CD4-positive, alpha-beta T cell treated with Interleukin-1 beta for 1 hour (primary cell): ENCODE results near the gene SLC48A1.

Experiments
- DNase-seq, 2 donors: peaks; one replicate each; pipeline ENCODE4 v3.0.0-alpha.2; 2020 to 2022

Gene SLC48A1

GRCh38 chr12:47744778-47745436, 28.1 kb upstream of the SLC48A1 start:
- DNase-seq: no peak

DNA sequence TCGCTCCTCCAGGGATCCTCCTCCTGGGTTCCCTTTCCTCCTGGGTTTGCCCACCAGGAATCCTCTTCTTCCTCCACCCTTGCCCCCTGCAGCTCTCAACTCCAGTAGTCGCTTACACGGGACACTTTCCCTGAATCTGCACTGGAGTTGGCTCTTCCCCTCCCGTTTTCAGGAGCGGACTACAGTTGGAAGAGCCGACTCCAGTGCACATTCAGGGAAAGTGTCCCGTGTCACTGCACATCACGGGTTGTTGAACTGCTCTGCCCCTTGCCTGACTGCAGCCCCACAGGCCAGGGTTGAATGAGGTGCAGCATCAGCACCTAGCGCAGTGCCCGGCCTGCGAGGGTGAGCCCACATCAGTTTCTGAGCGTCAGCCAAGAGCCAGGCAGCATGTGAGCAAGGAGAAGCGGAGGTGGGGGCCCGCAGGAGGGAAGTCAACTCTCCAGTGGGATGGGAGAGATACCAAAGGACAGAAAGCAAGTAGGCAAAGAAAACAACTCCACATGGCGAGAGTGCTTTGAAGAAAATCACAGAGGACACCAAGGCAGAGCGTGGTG, 27.5 kb upstream of the SLC48A1 start:
- no peak for DNase-seq

DNA sequence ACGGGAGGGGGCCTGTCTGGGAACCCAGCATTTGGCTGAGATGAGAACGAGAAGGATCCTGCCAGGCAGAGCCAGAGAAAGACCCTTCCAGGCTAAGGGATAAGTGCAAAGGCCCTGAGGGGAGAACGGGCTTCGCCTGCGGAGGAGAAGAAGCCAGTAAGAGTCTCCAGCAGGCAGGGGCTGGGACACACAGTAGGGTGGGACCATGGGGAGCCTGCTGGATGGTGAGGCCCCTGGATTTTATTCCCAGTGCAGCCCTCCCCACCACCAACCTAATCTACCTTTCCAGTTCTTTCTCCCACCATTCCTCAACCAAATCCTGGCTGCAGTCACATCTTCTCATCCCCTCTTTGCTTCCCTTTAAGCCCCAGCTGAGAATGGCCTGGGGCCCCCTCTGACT, 27.0 kb upstream of the SLC48A1 start:
- DNase-seq: no peak

DNA sequence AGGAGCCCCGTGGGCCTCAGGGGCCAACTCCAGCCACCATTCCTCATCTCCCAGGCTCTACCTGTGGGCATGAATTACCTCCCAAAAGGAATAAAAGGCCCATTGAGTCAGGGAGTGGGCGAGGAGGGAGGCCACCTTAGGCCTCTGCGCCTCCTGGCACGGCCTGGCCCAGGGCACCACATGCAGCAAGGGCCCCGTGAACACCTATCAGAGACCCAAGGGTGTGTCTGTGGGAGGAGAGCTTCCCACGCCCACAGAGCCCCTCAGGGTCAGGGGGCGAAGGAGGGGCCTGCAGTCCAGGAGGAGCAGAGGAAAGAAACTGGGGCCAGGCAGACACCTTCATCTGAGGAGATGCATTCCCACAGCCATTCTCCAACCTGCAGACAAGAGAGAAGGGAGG, 26.5 kb upstream of the SLC48A1 start:
- no peak for DNase-seq

DNA sequence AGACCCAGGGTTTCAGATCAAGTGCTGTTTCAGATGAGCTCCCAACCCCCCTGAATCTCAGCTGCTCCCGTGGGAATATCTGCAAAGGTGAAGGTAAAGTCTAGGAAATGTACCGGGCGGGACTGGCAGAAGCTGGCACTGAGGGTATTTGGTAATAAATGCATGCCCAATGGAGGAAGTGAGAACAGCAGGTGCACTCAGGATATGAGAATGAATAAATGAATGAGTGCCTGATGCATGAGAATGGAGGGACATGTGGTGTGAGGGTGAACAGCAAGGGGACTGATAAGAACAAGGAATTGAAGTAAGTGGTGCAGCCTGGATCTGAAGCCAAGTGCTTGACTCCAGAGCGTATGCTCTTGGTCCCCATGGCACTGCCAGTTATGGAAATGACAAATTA, 25.9 kb upstream of the SLC48A1 start:
- no peak for DNase-seq

GRCh38 chr12:47747596-47748506, 25.2 kb upstream of the SLC48A1 start:
- DNase-seq: no peak

DNA sequence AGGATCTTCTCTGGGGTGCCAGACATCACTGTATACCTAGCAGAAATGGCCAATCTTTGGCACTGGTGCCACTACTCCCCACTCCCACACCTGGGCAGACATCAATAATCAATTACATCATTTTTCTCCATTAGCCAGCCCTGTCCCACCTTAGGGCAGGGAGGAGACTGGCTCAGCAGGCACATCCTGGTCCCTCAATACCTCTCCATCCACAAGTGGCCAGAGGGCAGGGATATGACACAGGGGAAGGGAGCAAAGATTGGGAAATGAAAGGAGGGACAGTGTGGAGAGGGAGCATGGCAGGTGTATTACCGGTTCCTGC, 24.6 kb upstream of the SLC48A1 start:
- no peak for DNase-seq

DNA sequence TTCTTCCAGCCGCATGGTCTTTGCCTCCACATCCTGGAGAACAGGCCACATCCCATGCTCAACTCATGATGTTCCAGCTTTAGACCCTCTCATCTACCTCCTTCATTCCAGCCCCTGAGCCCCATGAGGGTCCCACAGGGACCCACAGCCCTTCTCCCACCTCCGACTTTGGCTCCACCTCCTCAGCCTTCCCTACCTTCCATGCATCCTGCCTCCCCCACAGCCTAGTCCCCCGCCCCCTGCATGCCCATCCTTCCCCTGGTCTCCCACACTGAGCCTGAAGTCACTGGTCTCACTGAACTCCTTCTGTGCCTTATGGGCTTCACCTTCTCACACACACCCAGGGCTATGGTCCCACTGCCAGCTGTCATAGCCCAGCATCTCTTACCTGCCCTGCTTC, 24.1 kb upstream of the SLC48A1 start:
- no peak for DNase-seq

- DNase-seq: peak in 1 of 2 donors; percentile 11
Measured at GRCh38 chr12:47750229-47750798, 22.7 kb upstream of the SLC48A1 start.

DNA sequence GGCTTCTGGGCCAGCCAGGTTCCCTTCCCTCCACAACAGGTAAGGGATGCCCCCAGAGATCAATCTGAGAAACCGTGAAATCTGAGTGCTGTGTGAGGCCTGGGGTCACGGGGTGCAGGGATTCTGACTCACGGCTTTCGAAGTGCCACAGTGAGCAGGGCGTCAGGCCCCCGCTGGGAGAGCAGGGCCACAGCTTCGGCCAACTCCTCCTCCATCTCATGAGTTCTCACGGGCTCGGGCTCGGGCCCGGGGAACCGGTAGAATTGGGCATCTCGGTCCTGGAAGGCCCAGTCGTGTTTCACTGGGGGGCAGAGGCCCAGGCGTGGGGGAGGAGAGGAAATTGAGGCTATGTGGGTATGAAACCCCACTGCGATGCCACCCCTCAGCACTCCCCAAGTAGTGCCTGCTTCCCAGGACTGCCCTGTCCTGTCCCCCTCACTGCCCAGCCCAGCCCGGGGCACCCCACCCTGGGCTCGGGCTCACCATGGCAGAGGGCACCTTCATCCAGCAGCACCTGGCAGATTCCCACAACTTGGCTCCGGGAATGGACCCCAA, 22.0 kb upstream of the SLC48A1 start:
- no peak for DNase-seq

DNA sequence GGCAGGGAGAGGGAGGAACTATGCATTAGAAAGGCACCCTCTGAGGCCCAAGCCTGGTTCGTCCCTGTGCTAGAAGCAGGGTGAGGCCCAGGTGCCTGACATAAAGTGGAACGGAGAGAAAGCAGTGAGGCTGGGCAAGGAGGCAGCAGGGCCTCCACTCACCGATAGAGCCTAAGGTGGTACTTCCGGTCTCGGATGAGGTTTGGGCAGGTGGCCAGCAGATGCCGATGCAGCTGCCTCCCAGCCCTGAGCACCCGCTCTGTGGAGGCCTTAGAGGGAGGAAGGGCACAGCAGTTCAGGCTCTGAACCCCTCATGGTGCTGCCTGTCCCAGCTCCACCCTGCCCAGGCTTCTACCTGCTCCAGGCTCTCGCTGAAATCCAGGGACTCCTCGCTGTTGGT, 21.5 kb upstream of the SLC48A1 start:
- no peak for DNase-seq

DNA sequence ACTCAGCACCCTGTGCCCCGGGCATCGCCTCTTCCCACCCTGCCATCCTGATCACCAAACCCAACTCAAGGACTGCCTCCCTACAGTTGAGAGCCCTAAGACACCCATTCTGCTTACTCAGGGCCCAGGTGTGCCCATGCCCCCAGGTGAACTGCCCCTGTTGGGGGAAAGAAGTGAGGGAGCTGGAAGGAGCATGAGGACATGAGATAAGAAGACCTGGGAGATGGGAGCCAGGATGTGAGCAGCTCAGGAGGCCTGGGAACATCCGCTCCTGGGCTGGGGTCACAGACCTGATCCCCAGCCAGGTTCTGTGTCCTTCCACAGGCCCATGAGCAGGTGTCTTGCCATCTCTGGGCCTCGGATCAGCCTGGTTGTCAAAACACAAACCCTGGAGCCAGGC, 20.9 kb upstream of the SLC48A1 start:
- no peak for DNase-seq

DNA sequence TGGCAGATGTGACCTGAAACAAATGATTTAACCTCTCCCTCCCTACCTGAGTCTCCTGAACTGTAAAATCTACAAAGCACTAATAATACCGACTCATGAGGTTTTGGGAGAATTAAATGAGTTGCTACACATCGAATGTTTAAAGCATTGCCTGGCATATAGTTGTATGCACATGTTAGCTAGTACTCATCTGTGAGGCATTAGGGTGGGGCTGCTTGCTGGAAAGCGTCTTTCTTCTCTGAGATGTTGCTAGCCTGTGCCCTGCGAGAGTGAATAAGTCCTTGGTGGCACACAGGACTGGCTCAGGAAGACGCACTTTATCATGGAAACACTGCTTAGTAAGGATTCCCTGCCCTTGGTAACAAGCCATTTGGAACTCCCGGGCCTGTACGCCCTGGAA, 20.5 kb upstream of the SLC48A1 start:
- no peak for DNase-seq

DNA sequence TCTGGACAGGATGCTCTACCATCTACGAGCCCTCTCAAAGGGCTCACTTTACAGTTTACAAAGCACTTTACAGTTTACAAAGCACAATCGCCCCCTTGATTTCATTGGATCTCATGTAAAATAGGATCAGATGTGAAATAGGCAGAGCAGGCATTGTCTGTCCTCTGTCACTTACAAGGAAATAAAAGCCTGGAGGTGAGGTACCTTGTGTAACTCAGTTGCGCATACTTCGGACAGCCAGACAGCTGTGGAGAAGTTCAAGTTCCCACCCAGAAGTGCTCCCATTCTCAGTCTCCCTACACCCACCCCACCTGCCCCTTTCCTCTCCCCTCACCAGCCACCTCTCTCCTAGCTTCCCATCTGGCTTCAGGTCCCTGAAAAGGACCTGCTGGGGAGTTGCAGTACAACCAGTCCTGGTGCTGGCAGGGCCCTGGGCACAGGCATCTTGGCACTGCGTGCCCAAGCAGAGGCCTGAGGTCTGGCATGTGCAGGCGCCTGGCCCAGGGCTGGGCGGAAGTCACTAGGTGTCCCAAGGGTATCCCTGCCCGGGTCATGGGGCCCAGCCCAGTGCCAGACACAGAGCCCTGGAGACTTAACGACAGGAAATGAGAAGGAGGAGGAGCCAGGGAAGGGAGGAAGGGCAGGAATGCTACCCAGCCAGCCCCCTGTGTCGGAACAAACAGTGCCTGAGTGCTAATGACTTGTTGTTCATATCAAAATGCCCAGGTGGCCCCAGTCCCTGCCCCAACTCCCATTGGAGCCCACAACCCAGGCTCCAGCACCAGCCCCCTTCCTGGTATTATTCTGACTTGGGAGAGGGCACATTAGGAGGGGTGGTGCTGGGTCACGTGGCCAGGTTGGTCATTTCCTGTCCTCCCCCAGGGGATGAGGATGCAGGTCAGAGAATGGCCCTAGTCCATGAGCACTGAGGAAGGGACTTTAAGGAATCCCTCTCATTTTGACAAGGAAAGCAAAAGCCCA, 19.7 kb upstream of the SLC48A1 start:
- DNase-seq: no peak

GRCh38 chr12:47754126-47754525, 18.9 kb upstream of the SLC48A1 start:
- no peak for DNase-seq

- no peak for DNase-seq
Measured at GRCh38 chr12:47754881-47755280, 18.2 kb upstream of the SLC48A1 start.

DNA sequence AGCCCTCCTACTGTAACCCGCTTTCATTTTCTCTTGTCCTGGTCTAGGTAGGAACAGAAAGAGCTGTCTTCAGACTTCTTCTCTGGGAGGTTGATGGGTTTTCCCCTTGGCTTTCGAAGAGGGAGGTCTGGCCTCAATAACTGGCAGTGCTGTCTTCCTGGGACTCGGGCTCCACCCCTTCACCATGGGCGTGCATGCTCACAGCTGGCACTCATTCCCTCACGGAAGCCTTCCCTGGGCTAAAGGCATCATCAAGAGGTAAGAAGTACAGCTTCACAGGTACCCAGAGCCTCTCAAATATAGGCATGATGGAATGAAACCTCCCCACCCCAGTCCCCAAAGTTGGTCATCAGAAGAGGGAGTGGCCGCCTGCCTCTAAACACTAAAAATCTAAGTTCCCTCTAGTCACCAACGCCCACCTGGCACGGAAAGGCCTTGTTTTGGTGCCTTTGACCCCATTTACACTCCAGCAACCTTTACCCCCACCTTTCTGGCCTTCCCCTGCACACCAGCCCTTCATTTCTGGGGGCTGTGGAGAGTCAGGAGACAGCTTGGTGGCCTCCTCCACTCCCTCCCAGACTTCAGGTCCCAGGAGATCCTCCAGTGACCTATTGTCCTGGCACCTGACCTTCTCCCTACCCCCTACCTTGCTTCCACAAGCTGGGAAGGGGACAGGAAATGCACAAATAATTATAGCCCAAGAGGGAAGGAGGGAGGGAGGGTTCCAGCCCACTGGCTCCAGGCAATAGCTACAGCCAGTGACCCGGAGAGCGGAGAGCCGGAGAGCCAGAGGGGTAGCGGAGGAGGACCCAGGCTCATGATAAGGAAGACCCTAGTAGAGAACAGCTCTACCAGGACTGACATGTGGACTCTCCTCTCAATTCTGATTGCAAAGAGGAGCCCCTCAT, 17.1 kb upstream of the SLC48A1 start:
- no peak for DNase-seq

DNA sequence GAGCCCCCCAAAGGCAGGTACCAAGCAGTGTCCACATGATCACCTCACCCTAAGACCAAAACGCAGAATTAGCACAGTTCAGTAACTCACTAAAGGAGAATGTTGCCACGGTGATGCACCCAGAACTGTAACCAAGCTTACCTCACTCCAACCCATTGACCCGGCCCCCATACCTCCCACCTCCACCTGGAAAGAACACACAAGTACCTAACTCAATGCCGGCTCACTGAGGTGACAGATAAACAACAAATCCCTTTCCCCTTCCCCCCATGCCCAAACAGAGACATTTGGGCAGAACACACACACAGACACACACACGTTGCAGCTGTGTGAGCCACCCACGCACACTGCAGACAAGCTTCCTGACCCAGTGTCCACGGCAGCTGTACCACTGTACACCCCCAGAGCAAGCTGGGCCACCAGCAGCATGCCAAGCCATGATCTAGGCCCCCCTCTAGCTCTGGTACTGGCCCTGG, 15.6 kb upstream of the SLC48A1 start:
- DNase-seq: no peak

DNA sequence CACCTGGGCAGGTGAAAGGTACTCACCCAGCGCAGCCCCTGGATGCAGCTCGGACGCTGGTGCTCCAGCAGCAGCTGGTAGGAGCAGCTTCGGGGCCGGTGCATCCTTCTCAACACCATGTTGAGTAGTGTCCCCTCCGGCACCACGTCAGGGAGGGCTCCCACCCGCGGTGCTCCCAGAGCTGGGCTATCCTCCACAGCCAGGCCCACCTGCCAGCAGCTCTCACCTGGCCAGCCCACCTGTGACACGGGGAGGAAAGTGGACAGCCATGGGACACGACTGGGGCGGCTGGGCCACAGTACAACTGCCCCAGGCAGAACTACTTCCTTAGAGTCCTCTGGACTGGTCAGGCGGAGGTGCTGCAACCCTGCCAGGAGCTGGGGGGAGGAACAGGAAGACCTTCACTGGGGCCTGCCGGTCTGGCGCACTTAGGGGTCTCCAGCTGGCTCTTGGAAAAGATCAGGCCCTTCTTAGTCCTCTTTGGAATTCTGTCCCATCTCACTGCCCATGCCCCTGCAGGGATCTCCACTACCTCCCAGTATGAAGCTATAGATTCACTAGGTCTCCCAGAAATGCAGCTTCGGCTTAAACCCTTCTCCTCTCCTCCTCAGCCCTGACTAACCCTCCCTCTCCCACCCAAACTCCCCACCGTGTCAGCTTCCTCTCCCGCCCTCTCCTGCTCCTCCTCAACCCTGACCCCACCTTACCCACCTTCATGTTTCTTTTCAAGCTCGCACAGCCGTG, 15.0 kb upstream of the SLC48A1 start:
- no peak for DNase-seq

DNA sequence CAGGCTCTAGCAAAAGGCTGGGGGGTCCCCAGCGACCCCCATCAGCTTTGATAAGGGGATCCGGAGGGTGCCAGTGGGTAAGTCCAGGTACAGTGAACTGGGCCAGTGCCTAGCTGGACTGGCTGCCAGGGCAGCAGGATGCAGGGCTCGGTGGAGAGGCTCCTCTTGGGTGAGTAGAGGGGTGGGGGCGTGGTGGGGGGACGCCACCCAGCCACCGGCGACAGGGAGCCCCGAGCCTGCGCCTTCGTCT, 14.5 kb upstream of the SLC48A1 start:
- no peak for DNase-seq
